PC-9 (cell line): ENCODE results near the gene TAF7.

Experiments
- CTCF ChIP-seq: fragments of 200-600 bp; sonication (generic); conservative IDR thresholded peaks from 2 replicates; pipeline ENCODE4 v1.6.1; 2017; ENCODE audit warnings: mixed run types, antibody characterized with exemption, mild to moderate bottlenecking, moderate library complexity
- EZH2 ChIP-seq: fragments of 200-600 bp; sonication (generic); IDR thresholded peaks from 2 replicates; pipeline ENCODE4 v1.8.0; 2017; ENCODE audit warnings: antibody characterized with exemption, low read depth

GRCh38 chr5:141272906-141273305 is 47.7 kb downstream of the TAF7 start:
- no peak for TF ChIP-seq CTCF
- TF ChIP-seq EZH2: no peak
